ENCODE data around the gene SLC24A3. TPM values are rescaled to one million over a fixed set of nuclear protein-coding genes. Genes with fewer than 3 reads are reported as not detected.

The SLC24A3 gene
- total RNA-seq, 2 donors from 2014 or later, result not detected

DNA sequence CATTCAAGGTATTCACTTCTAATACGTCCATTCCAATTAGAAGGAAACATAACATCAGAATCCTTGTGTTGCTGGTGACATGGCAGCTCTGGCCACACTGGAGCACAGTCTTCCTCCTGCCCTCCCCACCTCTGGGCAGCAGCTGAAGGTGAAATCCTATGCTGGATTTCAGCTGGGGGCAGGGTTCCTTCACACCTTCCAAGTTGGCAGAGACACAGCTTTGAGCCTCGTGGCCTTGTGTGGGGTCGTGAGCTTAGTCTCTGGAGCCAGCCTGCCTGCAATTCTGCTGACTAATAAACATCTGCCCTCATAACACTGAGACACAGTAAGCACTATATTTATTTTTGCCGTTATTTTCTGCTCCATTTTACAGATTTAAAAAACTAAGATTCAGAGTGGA lies 326.7 kb downstream of the SLC24A3 start:
- Mint-ChIP-seq H3K27ac (no peak overlapping the region), H3K4me3 (no peak overlapping the region), H3K9me3 (peaks cover 2% of the 10 kb centered on the region), H3K4me1 (no peaks in the 10 kb centered on the region), H3K36me3 (ENCODE audit: low read depth) (no peaks in the 10 kb centered on the region), H3K27me3 (peaks cover 5% of the 10 kb centered on the region)
- no peak for ATAC-seq (replicated peaks)

- peaks cover 7% of the 10 kb centered on the region for H3K27me3 Mint-ChIP-seq
- no peaks in the 10 kb centered on the region for H3K36me3 Mint-ChIP-seq (ENCODE audit: low read depth)
- H3K4me3 Mint-ChIP-seq, result no peak overlapping the region
- H3K4me1 Mint-ChIP-seq, result no peaks in the 10 kb centered on the region
- no peak overlapping the region for H3K27ac Mint-ChIP-seq
- ATAC-seq (replicated peaks), result no peak
- peaks cover 7% of the 10 kb centered on the region for H3K9me3 Mint-ChIP-seq
These were observed 327.9 kb downstream of the SLC24A3 start for GRCh38 chr20:19540392-19540791.

GRCh38 chr20:19543101-19543500 lies 330.7 kb downstream of the SLC24A3 start:
- Mint-ChIP-seq H3K27me3 (peaks cover 7% of the 10 kb centered on the region), H3K4me3 (no peak overlapping the region), H3K4me1 (no peaks in the 10 kb centered on the region), H3K9me3 (peaks cover 7% of the 10 kb centered on the region), H3K36me3 (ENCODE audit: low read depth) (no peaks in the 10 kb centered on the region), H3K27ac (no peak overlapping the region)
- no peak for ATAC-seq (replicated peaks)

- no peak for ATAC-seq (replicated peaks)
- Mint-ChIP-seq H3K4me1 (no peaks in the 10 kb centered on the region), H3K27me3 (peaks cover 4% of the 10 kb centered on the region), H3K4me3 (no peak overlapping the region), H3K27ac (no peak overlapping the region), H3K36me3 (ENCODE audit: low read depth) (no peaks in the 10 kb centered on the region), H3K9me3 (peaks cover 7% of the 10 kb centered on the region)
These were observed 332.2 kb downstream of the SLC24A3 start for GRCh38 chr20:19544684-19545083.

DNA sequence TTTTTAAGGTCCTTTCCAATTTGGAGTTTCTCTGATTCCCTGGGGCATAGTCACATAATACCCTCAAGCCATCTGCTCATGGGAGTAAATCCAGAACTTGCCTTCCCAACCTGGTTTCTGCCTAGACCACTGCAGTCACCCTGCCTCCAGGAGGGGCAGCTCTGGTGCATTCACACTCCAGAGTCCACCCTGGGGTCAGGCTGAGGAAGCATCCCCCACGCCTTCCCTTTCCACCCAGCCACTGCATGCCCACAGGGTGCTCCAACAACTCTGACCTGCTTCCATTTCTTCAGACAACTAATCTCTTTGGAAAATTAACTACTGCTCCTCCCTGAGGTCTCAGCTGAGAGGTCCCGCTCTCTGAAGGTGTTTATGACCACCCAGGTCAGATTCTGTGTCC lies 334.2 kb downstream of the SLC24A3 start:
- no peak overlapping the region for H3K4me3 Mint-ChIP-seq
- ATAC-seq (replicated peaks), result no peak
- H3K4me1 Mint-ChIP-seq, result no peaks in the 10 kb centered on the region
- no peaks in the 10 kb centered on the region for H3K36me3 Mint-ChIP-seq (ENCODE audit: low read depth)
- no peak overlapping the region for H3K27ac Mint-ChIP-seq
- H3K27me3 Mint-ChIP-seq, result peaks cover 4% of the 10 kb centered on the region
- peaks cover 12% of the 10 kb centered on the region for H3K9me3 Mint-ChIP-seq

DNA sequence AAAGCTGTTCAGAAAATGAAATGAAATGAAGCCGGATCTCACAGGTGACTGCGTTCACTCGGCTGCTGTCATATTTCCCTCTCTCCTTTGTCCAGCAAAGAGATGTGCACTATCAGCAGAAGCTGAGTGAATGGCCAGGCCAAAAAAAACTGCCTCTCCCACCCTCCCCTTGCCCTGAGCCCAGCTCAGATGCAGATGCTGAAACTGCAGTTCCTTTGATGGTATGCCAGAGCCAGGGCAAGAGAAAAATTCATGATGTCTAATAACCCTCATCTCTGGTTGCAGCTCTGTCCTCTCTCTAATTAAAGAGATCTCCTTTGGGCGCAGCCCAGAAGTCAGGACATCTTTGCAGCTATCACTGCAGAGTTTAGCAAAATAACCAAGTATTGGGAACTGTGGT lies 335.1 kb downstream of the SLC24A3 start:
- Mint-ChIP-seq H3K4me1 (no peaks in the 10 kb centered on the region), H3K27ac (no peak overlapping the region), H3K4me3 (no peak overlapping the region), H3K9me3 (peaks cover 12% of the 10 kb centered on the region), H3K27me3 (peaks cover 4% of the 10 kb centered on the region), H3K36me3 (ENCODE audit: low read depth) (no peaks in the 10 kb centered on the region)
- no peak for ATAC-seq (replicated peaks)

DNA sequence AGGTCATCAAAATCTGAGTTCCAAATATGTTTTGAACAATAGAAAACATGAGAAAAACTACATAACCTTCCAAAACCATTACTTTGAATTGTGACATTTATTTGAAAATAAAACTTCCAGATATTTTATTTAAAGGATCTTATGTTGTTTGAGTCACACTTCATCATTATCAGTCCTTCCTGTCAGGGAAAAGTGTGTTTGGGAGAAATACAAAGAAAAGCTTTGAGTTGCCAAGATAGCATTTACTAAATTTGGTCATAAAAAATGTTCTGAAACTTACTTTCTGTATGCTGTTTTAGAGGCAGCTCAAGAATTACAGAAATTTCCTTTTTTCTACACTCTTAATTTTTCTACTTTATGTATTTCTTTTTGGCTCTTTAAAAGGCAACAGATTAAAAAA lies 337.5 kb downstream of the SLC24A3 start:
- Mint-ChIP-seq H3K4me3 (no peak overlapping the region), H3K36me3 (ENCODE audit: low read depth) (no peaks in the 10 kb centered on the region), H3K27me3 (no peaks in the 10 kb centered on the region), H3K27ac (no peak overlapping the region), H3K4me1 (no peaks in the 10 kb centered on the region), H3K9me3 (peaks cover 5% of the 10 kb centered on the region)
- ATAC-seq (replicated peaks), result no peak

DNA sequence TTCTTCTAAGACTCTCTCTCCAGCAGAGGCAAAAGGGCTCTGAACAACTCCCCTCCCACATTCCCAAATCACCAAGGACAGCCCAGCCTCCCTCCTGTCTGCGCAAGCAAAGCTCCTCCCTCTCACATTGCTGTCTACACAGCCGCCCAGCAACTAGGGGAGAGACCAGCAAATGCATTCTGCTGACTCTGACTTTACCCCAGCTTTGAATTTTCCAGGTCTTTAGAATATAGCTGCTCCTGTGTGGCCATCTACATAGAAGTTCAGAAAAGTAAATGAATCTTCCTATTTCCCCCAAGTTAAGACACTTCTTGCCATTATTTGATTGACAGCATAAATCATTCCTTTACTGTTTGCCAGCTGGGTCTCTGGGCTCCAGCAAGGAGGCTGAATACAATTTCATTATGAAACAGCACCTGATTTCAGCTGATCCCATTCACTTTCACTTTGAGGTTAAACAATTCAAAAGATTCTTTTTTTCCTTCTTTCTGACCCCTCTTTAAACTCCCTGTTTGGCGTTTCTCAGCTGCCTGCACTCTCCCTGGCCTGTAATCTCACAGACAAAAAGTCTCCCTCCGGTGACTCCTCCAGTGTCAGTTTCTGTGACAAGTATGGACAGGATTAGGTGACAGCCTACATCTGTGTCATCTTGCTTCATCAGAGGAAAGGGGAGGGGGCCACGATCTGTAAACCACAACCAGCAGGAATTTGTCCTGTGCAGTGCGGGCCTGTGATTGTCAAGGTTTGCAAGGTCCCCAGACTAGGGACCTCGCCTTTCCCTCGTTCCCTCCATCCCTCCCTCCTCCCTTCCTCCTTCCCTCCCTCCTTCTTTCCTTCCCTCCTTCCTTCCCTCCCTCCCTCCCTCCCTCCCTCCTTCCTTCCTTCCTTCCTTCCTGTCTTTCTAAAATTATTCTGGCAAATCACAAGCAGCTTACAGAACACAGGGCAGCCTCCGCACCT lies 340.1 kb downstream of the SLC24A3 start:
- Mint-ChIP-seq H3K27me3 (peaks cover 3% of the 10 kb centered on the region), H3K27ac (no peak overlapping the region), H3K36me3 (ENCODE audit: low read depth) (no peaks in the 10 kb centered on the region), H3K4me1 (no peaks in the 10 kb centered on the region), H3K9me3 (peaks cover 5% of the 10 kb centered on the region), H3K4me3 (no peak overlapping the region)
- no peak for ATAC-seq (replicated peaks)

GRCh38 chr20:19554666-19555065 lies 342.2 kb downstream of the SLC24A3 start:
- Mint-ChIP-seq H3K4me3 (no peak overlapping the region), H3K27ac (no peak overlapping the region), H3K36me3 (ENCODE audit: low read depth) (no peaks in the 10 kb centered on the region), H3K27me3 (peaks cover 3% of the 10 kb centered on the region), H3K4me1 (no peaks in the 10 kb centered on the region), H3K9me3 (peaks cover 5% of the 10 kb centered on the region)
- no peak for ATAC-seq (replicated peaks)

DNA sequence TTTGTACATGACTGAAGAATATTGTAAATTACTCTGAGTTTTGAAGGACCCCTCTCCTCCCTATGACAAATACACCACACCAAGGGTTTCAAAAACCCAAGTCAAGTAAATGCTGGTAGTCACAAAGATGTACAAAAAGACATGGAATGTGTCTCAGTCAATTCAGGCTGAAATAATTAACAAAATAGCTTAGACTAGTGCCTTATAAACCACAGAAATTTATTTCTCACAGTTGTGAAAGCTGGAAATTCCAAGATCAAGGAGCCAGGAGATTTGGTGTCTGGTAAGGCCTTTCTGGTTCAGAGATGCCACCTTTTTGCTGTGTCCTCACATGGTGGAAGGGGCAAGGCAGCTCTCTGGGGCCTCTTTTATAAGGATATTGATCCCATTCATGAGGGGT lies 343.3 kb downstream of the SLC24A3 start:
- no peak for ATAC-seq (replicated peaks)
- Mint-ChIP-seq H3K27me3 (peaks cover 3% of the 10 kb centered on the region), H3K36me3 (ENCODE audit: low read depth) (no peaks in the 10 kb centered on the region), H3K27ac (no peak overlapping the region), H3K4me3 (no peak overlapping the region), H3K4me1 (no peaks in the 10 kb centered on the region), H3K9me3 (peaks cover under 1% of the 10 kb centered on the region)

- Mint-ChIP-seq H3K27ac (no peak overlapping the region), H3K4me3 (no peak overlapping the region), H3K36me3 (ENCODE audit: low read depth) (no peaks in the 10 kb centered on the region), H3K9me3 (no peaks in the 10 kb centered on the region), H3K27me3 (peaks cover 7% of the 10 kb centered on the region), H3K4me1 (no peaks in the 10 kb centered on the region)
- ATAC-seq (replicated peaks), result no peak
These were observed 344.8 kb downstream of the SLC24A3 start for GRCh38 chr20:19557291-19557690.

GRCh38 chr20:19560881-19561480 lies 348.5 kb downstream of the SLC24A3 start:
- Mint-ChIP-seq H3K4me3 (no peak overlapping the region), H3K27me3 (peaks cover 7% of the 10 kb centered on the region), H3K9me3 (no peaks in the 10 kb centered on the region), H3K27ac (no peak overlapping the region), H3K36me3 (ENCODE audit: low read depth) (no peaks in the 10 kb centered on the region), H3K4me1 (no peaks in the 10 kb centered on the region)
- ATAC-seq (replicated peaks), result no peak

GRCh38 chr20:19562426-19562825 lies 350.0 kb downstream of the SLC24A3 start:
- H3K36me3 Mint-ChIP-seq (ENCODE audit: low read depth), result no peaks in the 10 kb centered on the region
- H3K4me1 Mint-ChIP-seq, result no peaks in the 10 kb centered on the region
- H3K4me3 Mint-ChIP-seq, result no peak overlapping the region
- H3K27ac Mint-ChIP-seq, result no peak overlapping the region
- ATAC-seq (replicated peaks), result no peak
- H3K27me3 Mint-ChIP-seq, result peaks cover 3% of the 10 kb centered on the region
- no peaks in the 10 kb centered on the region for H3K9me3 Mint-ChIP-seq

GRCh38 chr20:19564261-19564660 lies 351.8 kb downstream of the SLC24A3 start:
- ATAC-seq (replicated peaks), result no peak
- Mint-ChIP-seq H3K27ac (no peak overlapping the region), H3K9me3 (peaks cover under 1% of the 10 kb centered on the region), H3K27me3 (peaks cover 3% of the 10 kb centered on the region), H3K4me3 (no peak overlapping the region), H3K4me1 (no peaks in the 10 kb centered on the region), H3K36me3 (ENCODE audit: low read depth) (no peaks in the 10 kb centered on the region)

- H3K4me3 Mint-ChIP-seq, result no peak overlapping the region
- no peak for ATAC-seq (replicated peaks)
- no peaks in the 10 kb centered on the region for H3K36me3 Mint-ChIP-seq (ENCODE audit: low read depth)
- peaks cover 3% of the 10 kb centered on the region for H3K27me3 Mint-ChIP-seq
- H3K4me1 Mint-ChIP-seq, result no peaks in the 10 kb centered on the region
- H3K9me3 Mint-ChIP-seq, result peaks cover 10% of the 10 kb centered on the region
- H3K27ac Mint-ChIP-seq, result no peak overlapping the region
These were observed 353.3 kb downstream of the SLC24A3 start for GRCh38 chr20:19565736-19566135.
